ENCODE measurements around the gene C1orf210. TPM values are rescaled to one million over a fixed set of nuclear protein-coding genes. Genes with fewer than 3 reads are reported as not detected.

C1orf210 gene
- total RNA-seq, 2 experiments from 2014 or later = not detected

- no peak overlapping the region for H3K4me3 Mint-ChIP-seq
- CTCF ChIA-PET = interaction anchor here (0.7 kb wide), 1 partner anchor 478 kb away, joined by 5 read pairs; no protein-coding TSS in a partner anchor
- no peaks in the 10 kb centered on the region for H3K4me1 Mint-ChIP-seq (ENCODE audit: low read depth)
- no peaks in the 10 kb centered on the region for H3K36me3 Mint-ChIP-seq (ENCODE audit: low read depth)
- intact Hi-C loops (cut with micrococcal nuclease) = no loop called here
- H3K9me3 Mint-ChIP-seq = no peaks in the 10 kb centered on the region
- no peak for DNase-seq
- H3K27ac Mint-ChIP-seq = no peak overlapping the region
- no peaks in the 10 kb centered on the region for H3K27me3 Mint-ChIP-seq (ENCODE audit: low read depth)
These were observed 32.6 kb upstream of the C1orf210 start for GRCh38 chr1:43317817-43318471.

GRCh38 chr1:43316738-43317520 is 31.5 kb upstream of the C1orf210 start:
- no peaks in the 10 kb centered on the region for H3K36me3 Mint-ChIP-seq (ENCODE audit: low read depth)
- no peaks in the 10 kb centered on the region for H3K4me1 Mint-ChIP-seq (ENCODE audit: low read depth)

GRCh38 chr1:43315963-43316737 is 30.8 kb upstream of the C1orf210 start:
- no peaks in the 10 kb centered on the region for H3K4me1 Mint-ChIP-seq (ENCODE audit: low read depth)
- H3K9me3 Mint-ChIP-seq = no peaks in the 10 kb centered on the region
- no peak overlapping the region for H3K4me3 Mint-ChIP-seq
- H3K36me3 Mint-ChIP-seq (ENCODE audit: low read depth) = no peaks in the 10 kb centered on the region
- CTCF ChIA-PET = interaction anchor here (1.1 kb wide), 1 partner anchor 21 kb away, joined by 3 read pairs; no protein-coding TSS in a partner anchor
- no peak overlapping the region for H3K27ac Mint-ChIP-seq
- DNase-seq = no peak
- intact Hi-C loops (cut with micrococcal nuclease) = no loop called here
- H3K27me3 Mint-ChIP-seq (ENCODE audit: low read depth) = no peaks in the 10 kb centered on the region

More at GRCh38 chr1:43316738-43317520, 31.5 kb upstream of the C1orf210 start:
- Mint-ChIP-seq H3K27ac (no peak overlapping the region), H3K4me3 (no peak overlapping the region), H3K27me3 (ENCODE audit: low read depth) (no peaks in the 10 kb centered on the region), H3K9me3 (no peaks in the 10 kb centered on the region)
- CTCF ChIA-PET = interaction anchor here (1.1 kb wide), 1 partner anchor 22 kb away, joined by 3 read pairs; no protein-coding TSS in a partner anchor
- no peak for DNase-seq
- intact Hi-C loops (cut with micrococcal nuclease) = no loop called here

GRCh38 chr1:43315481-43315880 is 30.1 kb upstream of the C1orf210 start:
- Mint-ChIP-seq H3K4me1 (ENCODE audit: low read depth) (no peaks in the 10 kb centered on the region), H3K4me3 (no peak overlapping the region), H3K9me3 (no peaks in the 10 kb centered on the region), H3K27ac (no peak overlapping the region), H3K36me3 (ENCODE audit: low read depth) (no peaks in the 10 kb centered on the region), H3K27me3 (ENCODE audit: low read depth) (no peaks in the 10 kb centered on the region)
- CTCF ChIA-PET = no interaction called here
- intact Hi-C loops (cut with micrococcal nuclease) = no loop called here
- no peak for DNase-seq

GRCh38 chr1:43314233-43314632 is 28.9 kb upstream of the C1orf210 start:
- CTCF ChIA-PET = no interaction called here
- no peaks in the 10 kb centered on the region for H3K4me1 Mint-ChIP-seq (ENCODE audit: low read depth)
- H3K27me3 Mint-ChIP-seq (ENCODE audit: low read depth) = no peaks in the 10 kb centered on the region
- no peak overlapping the region for H3K27ac Mint-ChIP-seq
- H3K9me3 Mint-ChIP-seq = no peaks in the 10 kb centered on the region
- intact Hi-C loops (cut with micrococcal nuclease) = no loop called here
- no peaks in the 10 kb centered on the region for H3K36me3 Mint-ChIP-seq (ENCODE audit: low read depth)
- H3K4me3 Mint-ChIP-seq = no peak overlapping the region
- no peak for DNase-seq

- Mint-ChIP-seq H3K4me3 (no peak overlapping the region), H3K27me3 (ENCODE audit: low read depth) (no peaks in the 10 kb centered on the region), H3K36me3 (ENCODE audit: low read depth) (no peaks in the 10 kb centered on the region), H3K9me3 (no peaks in the 10 kb centered on the region), H3K4me1 (ENCODE audit: low read depth) (no peaks in the 10 kb centered on the region), H3K27ac (no peak overlapping the region)
- intact Hi-C loops (cut with micrococcal nuclease) = no loop called here
- CTCF ChIA-PET = no interaction called here
- DNase-seq = no peak
These were observed 28.4 kb upstream of the C1orf210 start for GRCh38 chr1:43313771-43314170.

GRCh38 chr1:43312663-43313515 is 27.5 kb upstream of the C1orf210 start:
- DNase-seq = no peak
- H3K36me3 Mint-ChIP-seq (ENCODE audit: low read depth) = no peaks in the 10 kb centered on the region
- no peaks in the 10 kb centered on the region for H3K27me3 Mint-ChIP-seq (ENCODE audit: low read depth)
- H3K4me1 Mint-ChIP-seq (ENCODE audit: low read depth) = no peaks in the 10 kb centered on the region
- intact Hi-C loops (cut with micrococcal nuclease) = no loop called here
- no peak overlapping the region for H3K4me3 Mint-ChIP-seq
- CTCF ChIA-PET = no interaction called here
- no peaks in the 10 kb centered on the region for H3K9me3 Mint-ChIP-seq
- no peak overlapping the region for H3K27ac Mint-ChIP-seq

GRCh38 chr1:43312212-43312623 is 26.8 kb upstream of the C1orf210 start:
- no peak overlapping the region for H3K4me3 Mint-ChIP-seq
- no peak for DNase-seq
- intact Hi-C loops (cut with micrococcal nuclease) = no loop called here
- no peaks in the 10 kb centered on the region for H3K36me3 Mint-ChIP-seq (ENCODE audit: low read depth)
- CTCF ChIA-PET = no interaction called here
- H3K4me1 Mint-ChIP-seq (ENCODE audit: low read depth) = no peaks in the 10 kb centered on the region
- H3K9me3 Mint-ChIP-seq = no peaks in the 10 kb centered on the region
- no peaks in the 10 kb centered on the region for H3K27me3 Mint-ChIP-seq (ENCODE audit: low read depth)
- H3K27ac Mint-ChIP-seq = no peak overlapping the region

- H3K4me1 Mint-ChIP-seq (ENCODE audit: low read depth) = no peaks in the 10 kb centered on the region
- DNase-seq = no peak
- no peak overlapping the region for H3K4me3 Mint-ChIP-seq
- no peaks in the 10 kb centered on the region for H3K36me3 Mint-ChIP-seq (ENCODE audit: low read depth)
- CTCF ChIA-PET = no interaction called here
- H3K27me3 Mint-ChIP-seq (ENCODE audit: low read depth) = no peaks in the 10 kb centered on the region
- no peak overlapping the region for H3K27ac Mint-ChIP-seq
- intact Hi-C loops (cut with micrococcal nuclease) = no loop called here
- no peaks in the 10 kb centered on the region for H3K9me3 Mint-ChIP-seq
These were observed 26.1 kb upstream of the C1orf210 start for GRCh38 chr1:43311521-43311920.

- H3K9me3 Mint-ChIP-seq = no peaks in the 10 kb centered on the region
- H3K36me3 Mint-ChIP-seq (ENCODE audit: low read depth) = no peaks in the 10 kb centered on the region
- no peak overlapping the region for H3K27ac Mint-ChIP-seq
- DNase-seq = no peak
- H3K4me3 Mint-ChIP-seq = no peak overlapping the region
- intact Hi-C loops (cut with micrococcal nuclease) = no loop called here
- no peaks in the 10 kb centered on the region for H3K27me3 Mint-ChIP-seq (ENCODE audit: low read depth)
- CTCF ChIA-PET = no interaction called here
- no peaks in the 10 kb centered on the region for H3K4me1 Mint-ChIP-seq (ENCODE audit: low read depth)
These were observed 24.1 kb upstream of the C1orf210 start for GRCh38 chr1:43309405-43310025.

GRCh38 chr1:43308635-43309404 is 23.4 kb upstream of the C1orf210 start:
- H3K27ac Mint-ChIP-seq = no peak overlapping the region
- no peaks in the 10 kb centered on the region for H3K4me1 Mint-ChIP-seq (ENCODE audit: low read depth)
- intact Hi-C loops (cut with micrococcal nuclease) = no loop called here
- H3K27me3 Mint-ChIP-seq (ENCODE audit: low read depth) = no peaks in the 10 kb centered on the region
- no peak overlapping the region for H3K4me3 Mint-ChIP-seq
- DNase-seq = no peak
- no peaks in the 10 kb centered on the region for H3K36me3 Mint-ChIP-seq (ENCODE audit: low read depth)
- no peaks in the 10 kb centered on the region for H3K9me3 Mint-ChIP-seq
- CTCF ChIA-PET = no interaction called here
